HG02798 (cell line): Measurements from ENCODE around the gene BIVM.
A peak's percentile ranks its signal among the peaks of the same experiment; 100 is the strongest.
"Not testable (repeated sequence)": the region's sequence is repeated elsewhere in the genome, so short reads cannot be mapped to it uniquely, and the experiment has no call there.

Experiments used
- ATAC-seq: cut with Tn5 transposase; IDR thresholded peaks from one replicate; pipeline ENCODE4 v1.9.1; 2021; ENCODE audit warnings: mild to moderate bottlenecking; ENCODE audit not compliant: unreplicated experiment, poor library complexity

BIVM gene

GRCh38 chr13:102798581-102799425, at the start of gene BIVM, which contains the start of gene POGLUT2:
BIVM (plus strand) TSS chr13:102799119; CDS start chr13:102807268, 8,149 bp downstream.
POGLUT2 (minus strand) TSS chr13:102798976; CDS start chr13:102798670, 306 bp downstream.
- ATAC-seq: peak; percentile 82

- ATAC-seq: no peak
Observed at GRCh38 chr13:102751886-102752285, 47.0 kb upstream of the BIVM start.

DNA sequence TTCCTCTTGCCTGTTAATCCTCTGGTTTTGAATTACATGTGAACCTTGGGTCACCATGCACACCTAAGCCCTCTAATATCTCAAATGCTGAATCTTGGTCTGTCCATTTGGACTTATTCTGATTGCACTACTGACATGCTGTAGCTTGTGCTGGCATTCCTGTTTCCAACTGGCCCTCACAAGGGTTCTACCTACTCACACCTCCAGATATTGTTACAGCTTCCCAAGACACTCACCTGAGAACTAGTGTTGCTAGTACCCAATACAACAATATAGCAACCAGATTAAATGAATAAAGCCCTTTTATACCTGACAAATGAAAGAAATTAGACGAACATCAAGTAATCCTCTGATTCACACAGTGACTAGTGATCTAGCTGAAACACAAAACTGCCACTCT, 41.9 kb upstream of the BIVM start:
- ATAC-seq: no peak

GRCh38 chr13:102758842-102759241, 40.1 kb upstream of the BIVM start:
- no peak for ATAC-seq

GRCh38 chr13:102761071-102761470, 37.8 kb upstream of the BIVM start:
- no peak for ATAC-seq

DNA sequence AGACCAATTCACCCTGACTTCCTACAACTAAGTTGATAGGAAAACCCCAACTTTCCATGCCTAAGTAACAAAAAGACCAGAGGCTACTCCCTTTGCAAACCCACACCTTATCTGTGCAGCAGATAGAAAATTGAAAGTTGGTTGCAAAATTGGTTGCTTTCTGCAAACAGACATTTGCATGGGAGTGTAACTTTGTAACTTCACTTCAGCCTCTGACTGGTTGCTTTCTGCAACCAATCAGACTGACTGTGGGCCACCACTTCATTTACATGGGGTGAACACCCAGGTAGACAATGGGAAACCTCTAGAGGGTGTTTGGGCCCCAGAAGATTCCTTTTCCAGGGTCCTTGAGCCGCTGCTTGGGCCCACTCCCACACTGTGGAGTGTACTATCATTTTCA, 35.2 kb upstream of the BIVM start:
- ATAC-seq: no peak

DNA sequence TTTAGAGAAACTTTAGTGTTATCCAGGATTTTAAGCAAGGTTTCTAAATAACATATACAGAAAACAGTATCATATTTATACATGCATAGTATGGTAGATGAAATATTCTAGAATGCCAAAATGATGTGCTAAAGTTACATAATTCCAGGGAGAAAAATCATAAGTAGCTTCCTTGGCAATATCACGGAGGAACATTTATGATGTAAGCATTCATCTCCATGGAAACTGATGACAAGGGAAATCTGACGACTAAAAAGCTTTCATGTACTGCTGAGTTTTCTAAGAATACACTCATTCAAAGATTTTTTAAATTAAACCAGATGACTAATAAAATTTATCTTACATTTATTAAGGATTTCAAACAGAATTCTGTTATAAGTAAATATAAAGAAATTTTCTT, 30.0 kb upstream of the BIVM start:
- ATAC-seq: no peak

- ATAC-seq: no peak
Observed at GRCh38 chr13:102769679-102770078, 29.2 kb upstream of the BIVM start.

- ATAC-seq: no peak
Observed at GRCh38 chr13:102770435-102770834, 28.5 kb upstream of the BIVM start.

DNA sequence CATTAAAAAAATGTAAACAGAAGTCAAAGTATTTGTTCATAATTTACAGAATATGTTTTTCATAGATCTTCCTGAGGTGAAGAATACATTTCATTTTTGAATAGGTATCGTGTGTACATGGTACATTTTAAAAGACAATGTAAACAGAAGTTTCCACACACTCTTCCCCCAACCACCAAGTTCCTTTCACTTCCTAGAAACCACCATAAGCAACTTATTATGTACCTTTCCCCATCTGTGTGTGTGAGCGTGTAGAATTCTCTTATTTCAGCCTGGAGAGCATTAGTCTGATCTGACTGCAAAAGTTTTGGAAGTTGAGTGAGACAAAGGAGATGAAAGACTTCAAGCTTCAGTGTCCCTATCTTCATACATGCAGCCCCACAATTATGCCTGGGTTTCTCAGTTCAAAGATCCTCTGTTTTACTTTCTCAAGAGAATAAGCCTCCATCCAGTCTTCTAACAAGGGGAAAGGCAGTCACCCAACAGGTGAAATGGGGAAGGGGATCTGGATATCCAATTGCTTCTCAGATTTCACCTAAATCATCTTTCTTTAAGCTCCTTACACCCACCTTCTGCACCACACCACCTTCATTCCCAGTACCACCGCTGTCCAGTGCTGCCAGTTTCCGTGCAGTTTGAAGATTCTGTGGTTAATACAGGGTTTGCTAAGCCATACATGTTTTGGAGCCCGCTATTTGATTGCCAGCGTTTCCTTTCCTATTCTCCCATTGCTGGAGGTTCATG, 27.4 kb upstream of the BIVM start:
- no peak for ATAC-seq

GRCh38 chr13:102772042-102772425, 26.9 kb upstream of the BIVM start:
- no peak for ATAC-seq

DNA sequence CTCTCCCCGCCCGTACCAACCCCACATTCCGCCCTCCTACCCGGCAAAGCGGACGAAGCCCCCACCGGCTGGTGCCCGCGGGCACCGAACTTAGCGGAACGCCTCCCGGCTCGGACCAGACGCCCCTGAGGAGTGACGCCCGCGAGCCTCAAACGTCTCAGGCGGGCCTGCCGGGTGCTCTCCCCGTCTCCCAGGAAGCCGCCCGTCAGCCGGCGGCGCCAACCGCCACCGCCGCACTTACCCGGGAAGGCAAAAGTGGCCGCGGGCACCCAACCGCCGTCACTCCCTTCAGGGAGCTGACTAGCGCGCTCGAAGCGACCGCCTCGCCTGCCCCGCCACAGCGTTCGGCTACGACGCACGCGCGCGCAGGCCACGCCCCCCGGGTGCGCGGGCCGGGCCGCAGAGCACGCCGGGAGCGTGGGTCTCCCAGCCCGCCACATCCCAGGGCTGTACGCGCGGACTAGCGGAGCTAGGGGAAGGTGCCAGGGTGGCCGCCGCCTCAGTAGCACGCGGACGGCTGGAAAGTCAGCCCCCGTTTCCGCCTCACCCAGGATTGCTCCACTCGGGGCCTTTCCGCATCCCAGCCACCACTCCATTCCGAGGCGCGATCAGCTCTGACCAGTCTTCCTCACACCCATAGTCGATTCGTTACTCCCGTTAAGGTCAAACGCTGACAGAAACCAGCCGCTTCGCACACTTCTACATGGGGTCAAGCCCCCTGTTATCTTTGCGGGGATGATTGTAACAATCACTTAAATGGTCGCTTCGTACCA, 25.3 kb upstream of the BIVM start, which contains the start of gene TEX30:
TEX30 (minus strand) TSS at position 346 of the 773 bp plus-strand sequence. CDS start 3,760 bp downstream, outside the sequence.
- ATAC-seq: peak; percentile 96

DNA sequence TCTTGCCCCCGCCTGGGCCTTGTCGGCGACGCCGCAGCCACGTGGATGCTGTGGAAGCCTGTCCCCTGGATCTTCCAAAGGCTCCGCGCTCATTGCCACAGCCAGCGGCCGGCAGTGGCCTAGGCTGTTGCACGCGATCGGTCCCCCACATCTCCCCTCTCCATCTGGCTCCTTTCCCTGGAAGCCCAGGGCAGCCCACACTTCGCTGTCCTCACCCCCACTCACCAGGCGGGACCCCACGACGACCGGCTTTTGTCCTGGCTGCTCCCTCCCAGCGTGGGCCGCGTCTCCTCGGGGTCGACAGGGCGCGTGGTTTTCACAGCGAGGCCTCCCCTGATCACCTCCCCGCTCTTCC, 24.7 kb upstream of the BIVM start:
- ATAC-seq: no peak

DNA sequence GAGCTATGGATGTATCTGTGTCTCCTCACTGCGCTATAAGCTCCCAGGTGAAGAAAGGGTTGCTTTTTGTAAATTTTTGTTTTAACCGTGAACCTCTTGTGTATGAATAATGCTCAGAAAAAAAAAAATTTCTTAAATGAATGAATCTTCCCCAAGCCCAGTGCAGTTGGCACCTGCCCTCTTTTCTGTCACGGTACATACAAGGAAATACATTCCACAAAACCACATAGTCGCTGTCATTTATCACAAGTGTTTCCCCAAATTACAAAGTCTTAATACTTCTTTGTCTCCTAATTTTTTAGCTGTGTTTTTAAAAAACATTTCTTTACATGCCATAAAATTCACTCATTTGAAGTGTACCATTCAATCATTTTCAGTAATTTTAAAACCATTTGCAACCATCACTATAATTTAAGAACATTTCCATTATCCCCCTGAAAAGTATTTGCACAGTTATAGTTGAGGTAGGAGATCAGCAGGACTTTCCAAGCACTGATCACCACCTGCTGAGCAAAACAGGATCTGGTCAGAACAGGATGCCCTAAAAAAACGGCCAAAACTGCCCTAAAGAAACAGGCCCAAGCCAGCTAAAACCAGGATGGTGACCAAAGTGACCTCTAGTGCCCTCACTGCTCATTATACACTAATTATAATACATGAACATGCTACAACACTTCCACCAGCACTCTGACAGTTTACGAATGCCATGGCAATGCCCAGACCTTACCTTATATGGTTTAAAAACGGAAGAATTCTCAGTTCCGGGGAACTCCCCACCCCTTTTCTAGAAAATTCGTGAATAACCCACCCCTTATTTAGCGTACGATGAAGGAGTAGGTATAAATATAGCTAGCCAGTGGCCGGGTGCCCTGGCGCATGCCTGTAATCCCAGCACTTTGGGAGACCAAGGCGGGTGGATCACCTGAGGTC, 24.1 kb upstream of the BIVM start:
- ATAC-seq: no peak

DNA sequence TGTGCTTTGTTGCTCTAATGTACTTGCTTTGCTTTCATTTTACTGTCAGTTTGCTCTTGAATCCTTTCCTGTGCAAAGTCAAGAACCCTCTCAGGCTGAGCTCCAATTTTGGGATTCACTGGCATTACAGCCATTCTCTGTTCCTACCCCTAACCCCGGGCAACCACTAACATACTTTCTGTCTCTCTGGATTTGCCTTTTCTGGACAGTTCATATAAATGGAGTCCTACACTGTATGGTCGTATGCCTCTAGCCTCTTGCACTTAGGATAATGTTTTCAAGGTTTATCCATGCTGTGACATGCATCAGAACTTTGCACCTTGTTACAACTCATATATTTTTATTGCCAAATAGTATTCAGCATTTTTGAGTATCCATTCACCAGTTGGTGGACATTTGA, 22.6 kb upstream of the BIVM start:
- no peak for ATAC-seq

DNA sequence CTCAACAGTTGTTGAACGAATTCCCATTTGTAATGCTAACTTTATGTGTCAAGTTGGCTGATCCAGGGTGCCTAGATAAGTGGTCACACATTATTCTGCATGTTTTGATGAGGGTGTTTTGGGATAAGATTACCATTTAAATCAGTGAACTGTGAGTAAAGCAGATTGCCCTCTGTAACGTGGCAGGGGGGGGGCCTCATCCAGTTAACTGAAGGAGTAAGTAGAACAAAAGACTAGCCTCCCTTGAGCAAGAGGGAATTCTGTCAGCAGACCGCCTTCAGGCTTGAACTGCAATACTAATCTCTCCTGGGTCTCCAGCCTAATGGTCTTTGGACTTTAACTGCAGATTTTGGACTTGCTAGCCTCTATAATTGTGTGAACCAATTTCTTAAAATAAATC, 21.2 kb upstream of the BIVM start:
- ATAC-seq: no peak

DNA sequence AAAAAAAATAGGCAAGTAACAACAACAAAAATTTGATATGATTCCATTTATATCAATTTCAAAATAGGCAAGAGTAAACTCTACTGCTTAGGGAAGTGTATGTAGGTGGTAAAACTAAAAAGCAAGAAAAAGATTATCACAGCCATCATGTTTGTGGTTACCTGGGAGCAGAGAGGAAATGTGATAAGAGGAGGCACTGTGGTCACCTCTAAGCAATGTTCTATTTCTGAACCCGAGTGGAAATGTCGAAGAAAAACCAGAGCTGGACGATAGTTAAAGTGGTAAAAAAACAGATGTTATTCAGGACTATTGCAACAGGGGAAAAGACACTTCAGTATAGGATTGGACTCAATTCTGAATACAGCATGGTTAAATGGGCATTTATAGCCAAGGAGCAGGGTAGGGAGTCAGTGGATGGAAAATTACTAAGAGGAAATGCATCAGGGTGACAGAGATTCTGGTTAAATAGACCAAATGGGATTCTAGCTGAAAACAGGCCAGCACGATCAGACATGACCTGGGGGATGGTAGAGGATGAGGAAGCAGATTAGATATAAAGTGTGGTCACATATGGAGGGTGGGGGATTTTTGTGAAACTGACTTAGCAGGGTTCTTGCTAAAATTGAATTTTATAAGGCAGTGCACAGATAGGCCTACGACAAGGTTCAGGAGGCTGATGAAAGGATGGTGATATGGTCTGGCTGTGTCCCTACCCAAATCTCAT, 19.3 kb upstream of the BIVM start:
- no peak for ATAC-seq

- ATAC-seq: not testable (repeated sequence)
Observed at GRCh38 chr13:102780656-102781055, 18.3 kb upstream of the BIVM start.

- no peak for ATAC-seq
Observed at GRCh38 chr13:102781591-102781990, 17.3 kb upstream of the BIVM start.
